Astrocyte (in vitro differentiated cells and primary cell): ENCODE data around the gene ASTN1. TPM values are rescaled to one million over a fixed set of nuclear protein-coding genes. Genes with fewer than 3 reads are reported as not detected.

ENCODE experiments used
- DNase-seq: peaks from one replicate; pipeline ENCODE4 v3.0.0-alpha.2; 2010; ENCODE audit warnings: low read depth
- FAIRE-seq: peaks from 2 replicates; lab custom pipeline; 2011; peaks lifted over from hg19 to GRCh38; lab: Jason Lieb, UNC
- H2AFZ ChIP-seq: 2 replicates; pipeline ENCODE4 v1.6.0; 2012; ENCODE audit warnings: low read depth, low read length, inconsistent platforms
- H3K27ac ChIP-seq: 2 replicates; pipeline ENCODE4 v1.5.1; 2011; ENCODE audit warnings: low read depth, low read length, inconsistent platforms
- H3K27me3 ChIP-seq: 2 replicates; pipeline ENCODE4 v1.6.0; 2011; ENCODE audit warnings: low read length, inconsistent platforms; ENCODE audit not compliant: insufficient read depth
- H3K36me3 ChIP-seq: 2 replicates; pipeline ENCODE4 v1.5.1; 2011; ENCODE audit warnings: low read length, inconsistent platforms; ENCODE audit not compliant: insufficient read depth
- H3K4me1 ChIP-seq: 2 replicates; pipeline ENCODE4 v1.5.1; 2011; ENCODE audit warnings: low read length, inconsistent platforms; ENCODE audit not compliant: insufficient read depth
- H3K4me2 ChIP-seq: 2 replicates; pipeline ENCODE4 v1.6.0; 2012; ENCODE audit warnings: low read length, inconsistent platforms
- H3K4me3 ChIP-seq: 2 replicates; pipeline ENCODE4 v1.5.1; 2011; ENCODE audit warnings: low read depth, mild to moderate bottlenecking, low read length, inconsistent platforms; ENCODE audit not compliant: insufficient read depth
- H3K79me2 ChIP-seq: 2 replicates; pipeline ENCODE4 v1.6.0; 2012; ENCODE audit warnings: mild to moderate bottlenecking, low read length, inconsistent platforms; ENCODE audit not compliant: insufficient read depth
- H3K9ac ChIP-seq: 2 replicates; pipeline ENCODE4 v1.6.0; 2012; ENCODE audit warnings: mild to moderate bottlenecking, low read length, inconsistent platforms
- H3K9me3 ChIP-seq: 2 replicates; pipeline ENCODE4 v1.5.1; 2012; ENCODE audit warnings: low read depth, mild to moderate bottlenecking, low read length, inconsistent platforms; ENCODE audit not compliant: insufficient read depth
- H4K20me1 ChIP-seq: 2 replicates; pipeline ENCODE4 v1.6.0; 2012; ENCODE audit warnings: low read length, inconsistent platforms; ENCODE audit not compliant: insufficient read depth
- H3K27ac Mint-ChIP-seq: one replicate; pipeline ENCODE4 v1.8.0; 2021; ENCODE audit warnings: mild to moderate bottlenecking, mixed read lengths; ENCODE audit not compliant: unreplicated experiment
- H3K27me3 Mint-ChIP-seq: one replicate; pipeline ENCODE4 v1.8.0; 2021; ENCODE audit warnings: low read depth, mixed read lengths; ENCODE audit not compliant: unreplicated experiment
- H3K36me3 Mint-ChIP-seq: one replicate; pipeline ENCODE4 v1.8.0; 2021; ENCODE audit warnings: low read depth, mixed read lengths; ENCODE audit not compliant: unreplicated experiment
- H3K4me1 Mint-ChIP-seq: one replicate; pipeline ENCODE4 v1.8.0; 2021; ENCODE audit warnings: low read depth, mixed read lengths; ENCODE audit not compliant: unreplicated experiment
- H3K4me3 Mint-ChIP-seq: one replicate; pipeline ENCODE4 v1.8.0; 2021; ENCODE audit warnings: mild to moderate bottlenecking, moderate library complexity, mixed read lengths; ENCODE audit not compliant: unreplicated experiment
- H3K9me3 Mint-ChIP-seq: one replicate; pipeline ENCODE4 v1.8.0; 2021; ENCODE audit warnings: mild to moderate bottlenecking, mixed read lengths; ENCODE audit not compliant: unreplicated experiment
- CTCF ChIP-seq: IDR thresholded peaks from 2 replicates; pipeline ENCODE4 v1.5.1; 2011; ENCODE audit warnings: low read depth, mild to moderate bottlenecking, inconsistent platforms, low read length, moderate library complexity; ENCODE audit not compliant: insufficient read depth
- EZH2 ChIP-seq: IDR thresholded peaks from 2 replicates; pipeline ENCODE4 v1.6.1; 2012; ENCODE audit warnings: mild to moderate bottlenecking, low read length, inconsistent platforms; ENCODE audit not compliant: insufficient read depth
- total RNA-seq: library from RNA; stranded (reverse); gene quantifications from 2 replicates; pipeline ENCODE4 v1.2.1, GENCODE V29; 2021

The ASTN1 gene
- total RNA-seq, 1 donor from 2014 or later = 0.50 TPM

GRCh38 chr1:177017287-177017852 is 147.1 kb downstream of the ASTN1 start:
- Mint-ChIP-seq H3K9me3 (peaks cover 3% of the 10 kb centered on the region), H3K4me3 (no peak overlapping the region)
- H3K27ac ChIP-seq = no peak overlapping the region

GRCh38 chr1:177014325-177014724 is 150.2 kb downstream of the ASTN1 start:
- Mint-ChIP-seq H3K36me3 (no peaks in the 10 kb centered on the region), H3K9me3 (peaks cover 3% of the 10 kb centered on the region), H3K27me3 (peaks cover 10% of the 10 kb centered on the region), H3K27ac (no peak overlapping the region), H3K4me1 (no peaks in the 10 kb centered on the region), H3K4me3 (no peak overlapping the region)
- no peak overlapping the region for H3K4me2 ChIP-seq
- no peak overlapping the region for H2AFZ ChIP-seq
- H3K4me1 ChIP-seq = no peaks in the 10 kb centered on the region
- DNase-seq = no peak
- no peak overlapping the region for H3K4me3 ChIP-seq
- TF ChIP-seq EZH2 (no peak), CTCF (no peak)
- no peaks in the 10 kb centered on the region for H3K9me3 ChIP-seq
- no peak for FAIRE-seq
- H4K20me1 ChIP-seq = no peaks in the 10 kb centered on the region
- no peaks in the 10 kb centered on the region for H3K27me3 ChIP-seq
- H3K36me3 ChIP-seq = no peaks in the 10 kb centered on the region
- no peak overlapping the region for H3K9ac ChIP-seq
- H3K27ac ChIP-seq = no peak overlapping the region
- H3K79me2 ChIP-seq = no peaks in the 10 kb centered on the region

More at GRCh38 chr1:177017287-177017852, 147.1 kb downstream of the ASTN1 start:
- Histone ChIP-seq H2AFZ (no peak overlapping the region), H3K79me2 (no peaks in the 10 kb centered on the region), H3K9ac (no peak overlapping the region), H3K4me1 (no peaks in the 10 kb centered on the region), H3K27me3 (no peaks in the 10 kb centered on the region), H3K4me2 (no peak overlapping the region), H3K4me3 (no peak overlapping the region), H3K36me3 (no peaks in the 10 kb centered on the region), H3K9me3 (no peaks in the 10 kb centered on the region), H4K20me1 (no peaks in the 10 kb centered on the region)
- TF ChIP-seq EZH2 (no peak), CTCF (no peak)
- H3K4me1 Mint-ChIP-seq = no peaks in the 10 kb centered on the region
- peaks cover 18% of the 10 kb centered on the region for H3K27me3 Mint-ChIP-seq
- no peak for FAIRE-seq
- no peak overlapping the region for H3K27ac Mint-ChIP-seq
- H3K36me3 Mint-ChIP-seq = no peaks in the 10 kb centered on the region
- DNase-seq = no peak

GRCh38 chr1:177012342-177012925 is 152.1 kb downstream of the ASTN1 start:
- no peak for DNase-seq
- TF ChIP-seq EZH2 = no peak
- TF ChIP-seq CTCF = no peak
- Histone ChIP-seq H3K4me3 (no peak overlapping the region), H3K36me3 (no peaks in the 10 kb centered on the region), H3K4me2 (no peak overlapping the region), H3K9ac (no peak overlapping the region), H2AFZ (no peak overlapping the region), H4K20me1 (no peaks in the 10 kb centered on the region), H3K79me2 (no peaks in the 10 kb centered on the region), H3K9me3 (no peaks in the 10 kb centered on the region), H3K27me3 (no peaks in the 10 kb centered on the region), H3K4me1 (no peaks in the 10 kb centered on the region), H3K27ac (no peak overlapping the region)
- FAIRE-seq = no peak
- H3K27me3 Mint-ChIP-seq = peaks cover 11% of the 10 kb centered on the region
- H3K36me3 Mint-ChIP-seq = no peaks in the 10 kb centered on the region
- no peak overlapping the region for H3K4me3 Mint-ChIP-seq
- H3K9me3 Mint-ChIP-seq = no peaks in the 10 kb centered on the region
- no peaks in the 10 kb centered on the region for H3K4me1 Mint-ChIP-seq
- no peak overlapping the region for H3K27ac Mint-ChIP-seq
